GM19025 (cell line): Measurements from ENCODE around the gene TRPC4.

Source experiments
- ATAC-seq: cut with Tn5 transposase; IDR thresholded peaks from one replicate; pipeline ENCODE4 v1.9.1; 2021; ENCODE audit warnings: mild to moderate bottlenecking, low read depth, moderate library complexity; ENCODE audit not compliant: unreplicated experiment

The TRPC4 gene

GRCh38 chr13:37869756-37870488 lies at the start of gene TRPC4:
TRPC4 (minus strand) TSS chr13:37869772; CDS start chr13:37783333, 86,439 bp downstream.
- ATAC-seq = no peak

- no peak for ATAC-seq
Measured at GRCh38 chr13:37918751-37919150, 49.2 kb upstream of the TRPC4 start.

- no peak for ATAC-seq
Measured at GRCh38 chr13:37918116-37918714, 48.6 kb upstream of the TRPC4 start.

- no peak for ATAC-seq
Measured at GRCh38 chr13:37914781-37915391, 45.3 kb upstream of the TRPC4 start.

- ATAC-seq = no peak
Measured at GRCh38 chr13:37910790-37911189, 41.2 kb upstream of the TRPC4 start.

GRCh38 chr13:37906880-37907279 lies 37.3 kb upstream of the TRPC4 start:
- ATAC-seq = no peak

GRCh38 chr13:37905736-37906135 lies 36.2 kb upstream of the TRPC4 start:
- ATAC-seq = no peak

- ATAC-seq = no peak
Measured at GRCh38 chr13:37899753-37900152, 30.2 kb upstream of the TRPC4 start.

GRCh38 chr13:37893321-37893720 lies 23.7 kb upstream of the TRPC4 start:
- no peak for ATAC-seq

GRCh38 chr13:37889820-37890219 lies 20.2 kb upstream of the TRPC4 start:
- no peak for ATAC-seq

- ATAC-seq = no peak
Measured at GRCh38 chr13:37889102-37889501, 19.5 kb upstream of the TRPC4 start.

GRCh38 chr13:37886879-37887278 lies 17.3 kb upstream of the TRPC4 start:
- no peak for ATAC-seq

- no peak for ATAC-seq
Measured at GRCh38 chr13:37884674-37885073, 15.1 kb upstream of the TRPC4 start.

- no peak for ATAC-seq
Measured at GRCh38 chr13:37884026-37884425, 14.5 kb upstream of the TRPC4 start.

- no peak for ATAC-seq
Measured at GRCh38 chr13:37878921-37879320, 9.3 kb upstream of the TRPC4 start.

- no peak for ATAC-seq
Measured at GRCh38 chr13:37878496-37878895, 8.9 kb upstream of the TRPC4 start.

- ATAC-seq = no peak
Measured at GRCh38 chr13:37870895-37871550, 1.5 kb upstream of the TRPC4 start.

GRCh38 chr13:37870489-37870845 lies 895 bp upstream of the TRPC4 start:
- no peak for ATAC-seq

GRCh38 chr13:37869506-37869755 lies 141 bp downstream of the TRPC4 start:
- ATAC-seq = no peak

- ATAC-seq = no peak
Measured at GRCh38 chr13:37868691-37869505, 674 bp downstream of the TRPC4 start.

- no peak for ATAC-seq
Measured at GRCh38 chr13:37863708-37864107, 5.9 kb downstream of the TRPC4 start.
